Neuronal stem cell (in vitro differentiated cells): ENCODE results near the gene SCYGR4.
A peak's percentile ranks its signal among the peaks of the same experiment; 100 is the strongest.

Experiments
- DNase-seq: peaks from one replicate; pipeline ENCODE4 v3.0.0-alpha.2; 2013; ENCODE audit warnings: low spot score
- H2AFZ ChIP-seq: one replicate; pipeline ENCODE4 v1.6.1; 2013; ENCODE audit warnings: mild to moderate bottlenecking, low read length, inconsistent platforms
- H2AK5ac ChIP-seq: 2 replicates; pipeline ENCODE4 v1.6.1; 2013; ENCODE audit warnings: low read depth, mild to moderate bottlenecking, inconsistent platforms, low read length, moderate library complexity, mixed read lengths
- H2BK120ac ChIP-seq: 2 replicates; pipeline ENCODE4 v1.6.1; 2013; ENCODE audit warnings: low read depth, mild to moderate bottlenecking, inconsistent platforms, low read length, moderate library complexity, mixed read lengths
- H2BK12ac ChIP-seq: one replicate; pipeline ENCODE4 v1.6.1; 2013; ENCODE audit warnings: low read length, inconsistent platforms
- H2BK15ac ChIP-seq: 2 replicates; pipeline ENCODE4 v1.6.1; 2013; ENCODE audit warnings: mild to moderate bottlenecking, low read length, inconsistent platforms, mixed read lengths
- H2BK5ac ChIP-seq: one replicate; pipeline ENCODE4 v1.6.1; 2013; ENCODE audit warnings: inconsistent platforms, mild to moderate bottlenecking, low read length, moderate library complexity
- H3K14ac ChIP-seq: one replicate; pipeline ENCODE4 v1.6.1; 2013; ENCODE audit warnings: low read length, inconsistent platforms
- H3K18ac ChIP-seq: 2 replicates; pipeline ENCODE4 v1.6.1; 2013; ENCODE audit warnings: low read length, inconsistent platforms
- H3K23ac ChIP-seq: 2 replicates; pipeline ENCODE4 v1.6.1; 2013; ENCODE audit warnings: low read depth, mild to moderate bottlenecking, mixed read lengths, low read length, inconsistent platforms; ENCODE audit not compliant: poor library complexity
- H3K27ac ChIP-seq: replicated peaks from 3 replicates; pipeline ENCODE4 v1.5.1; 2013; ENCODE audit warnings: low read length, inconsistent platforms
- H3K27me3 ChIP-seq, 3 experiments: 2 replicates each; pipeline ENCODE4 v1.6.1; 2013; ENCODE audit warnings: low read length in 3 of 3, mild to moderate bottlenecking in 2 of 3, inconsistent platforms in 1 of 3, low read depth in 1 of 3, mixed read lengths in 1 of 3, moderate library complexity in 1 of 3; ENCODE audit not compliant: control insufficient read depth in 3 of 3, insufficient read depth in 3 of 3
- H3K36me3 ChIP-seq, 2 donors: replicated peaks in 1 of 2; 2 replicates each; pipeline ENCODE4 v1.6.1; 2013; ENCODE audit warnings: low read length in 2 of 2; ENCODE audit not compliant: control insufficient read depth in 2 of 2, insufficient read depth in 2 of 2
- H3K4ac ChIP-seq: 2 replicates; pipeline ENCODE4 v1.6.1; 2013; ENCODE audit warnings: inconsistent platforms, mild to moderate bottlenecking, low read length, moderate library complexity
- H3K4me1 ChIP-seq, 2 donors: 1 replicate in 1 of 2; 2 replicates in 1 of 2; pipeline ENCODE4 v1.6.1; 2013; ENCODE audit warnings: low read length in 2 of 2, low read depth in 1 of 2; ENCODE audit not compliant: control insufficient read depth in 2 of 2, insufficient read depth in 1 of 2
- H3K4me2 ChIP-seq: one replicate; pipeline ENCODE4 v1.6.1; 2013; ENCODE audit warnings: mild to moderate bottlenecking, low read length, inconsistent platforms; ENCODE audit not compliant: insufficient read depth, poor library complexity, severe bottlenecking
- H3K4me3 ChIP-seq, 2 donors: 2 replicates each; pipeline ENCODE4 v1.5.1; 2013; ENCODE audit warnings: low read length in 2 of 2, mild to moderate bottlenecking in 2 of 2, inconsistent platforms in 1 of 2, moderate library complexity in 1 of 2
- H3K79me1 ChIP-seq: one replicate; pipeline ENCODE4 v1.6.1; 2013; ENCODE audit warnings: low read depth, mild to moderate bottlenecking, inconsistent platforms, low read length, moderate library complexity
- H3K9ac ChIP-seq: one replicate; pipeline ENCODE4 v1.6.1; 2013; ENCODE audit warnings: mild to moderate bottlenecking, low read depth, low read length, inconsistent platforms; ENCODE audit not compliant: poor library complexity
- H3K9me3 ChIP-seq, 2 donors: replicated peaks in 1 of 2; 2 replicates each; pipeline versions ENCODE3 to v1.6.1; 2013; ENCODE audit warnings: low read length in 2 of 2, mild to moderate bottlenecking in 2 of 2, inconsistent platforms in 1 of 2, low read depth in 1 of 2, mixed read lengths in 1 of 2, moderate library complexity in 1 of 2; ENCODE audit not compliant: control insufficient read depth in 2 of 2, insufficient read depth in 1 of 2
- H4K8ac ChIP-seq: one replicate; pipeline ENCODE4 v1.6.1; 2013; ENCODE audit warnings: low read depth, mild to moderate bottlenecking, inconsistent platforms, low read length, moderate library complexity
- H4K91ac ChIP-seq: one replicate; pipeline ENCODE4 v1.6.1; 2013; ENCODE audit warnings: low read length, low read depth, mild to moderate bottlenecking, inconsistent platforms; ENCODE audit not compliant: poor library complexity
- WGBS, 2 donors: extraction: QIAGEN DNeasy Blood & Tissue Kit; methylation state at CpG; one replicate each; pipeline ENCODE4 v1.1.7; 2013; ENCODE audit warnings: missing lambda C conversion rate in 2 of 2, mixed read lengths in 1 of 2; ENCODE audit not compliant: insufficient read length in 2 of 2, insufficient replicate concordance in 1 of 2; ENCODE audit errors: extremely low coverage in 2 of 2; 5-methylcytosine and 5-hydroxymethylcytosine counted together

SCYGR4 gene

GRCh38 chr2:227582369-227582768 lies 34.9 kb upstream of the SCYGR4 start:
- H3K9me3 ChIP-seq, result no peaks in the 10 kb centered on the region
- H2BK15ac ChIP-seq, result no peak overlapping the region
- no peak overlapping the region for H2BK12ac ChIP-seq
- H2BK120ac ChIP-seq, result no peak overlapping the region
- H3K18ac ChIP-seq, result no peak overlapping the region
- H3K27ac ChIP-seq, result no peak overlapping the region
- no peak overlapping the region for H2AK5ac ChIP-seq
- no peaks in the 10 kb centered on the region for H3K36me3 ChIP-seq
- H3K4me1 ChIP-seq, result no peaks in the 10 kb centered on the region
- H3K79me1 ChIP-seq, result no peaks in the 10 kb centered on the region
- H3K4me3 ChIP-seq, result no peak overlapping the region
- no peak overlapping the region for H3K4me2 ChIP-seq
- no peak overlapping the region for H3K9ac ChIP-seq
- no peak overlapping the region for H2AFZ ChIP-seq
- H4K8ac ChIP-seq, result no peak overlapping the region
- H4K91ac ChIP-seq, result no peak overlapping the region
- H3K4ac ChIP-seq, result no peak overlapping the region
- H3K23ac ChIP-seq, result no peak overlapping the region
- H3K14ac ChIP-seq, result no peak overlapping the region
- no peak overlapping the region for H2BK5ac ChIP-seq
- DNase-seq, result no peak
- H3K27me3 ChIP-seq, result no peaks in the 10 kb centered on the region

GRCh38 chr2:227592694-227593387 lies 24.5 kb upstream of the SCYGR4 start:
- Histone ChIP-seq H3K4ac (no peak overlapping the region), H2BK5ac (no peak overlapping the region), H3K4me2 (no peak overlapping the region), H3K27ac (no peak overlapping the region), H3K9ac (no peak overlapping the region), H3K9me3 (no peaks in the 10 kb centered on the region), H3K18ac (no peak overlapping the region), H3K79me1 (no peaks in the 10 kb centered on the region), H3K27me3 (no peaks in the 10 kb centered on the region), H2BK15ac (no peak overlapping the region), H2BK12ac (no peak overlapping the region), H3K14ac (no peak overlapping the region), H2BK120ac (no peak overlapping the region), H3K23ac (no peak overlapping the region), H4K91ac (no peak overlapping the region), H3K36me3 (no peaks in the 10 kb centered on the region), H2AFZ (no peak overlapping the region), H4K8ac (no peak overlapping the region), H3K4me1 (peaks cover 0 to under 1% of the 10 kb centered on the region in 2 donors), H3K4me3 (no peak overlapping the region), H2AK5ac (no peak overlapping the region)
- no CpG with 5 or more reads among the region's 1 CpG for WGBS, 2 donors
- no peak for DNase-seq

DNA sequence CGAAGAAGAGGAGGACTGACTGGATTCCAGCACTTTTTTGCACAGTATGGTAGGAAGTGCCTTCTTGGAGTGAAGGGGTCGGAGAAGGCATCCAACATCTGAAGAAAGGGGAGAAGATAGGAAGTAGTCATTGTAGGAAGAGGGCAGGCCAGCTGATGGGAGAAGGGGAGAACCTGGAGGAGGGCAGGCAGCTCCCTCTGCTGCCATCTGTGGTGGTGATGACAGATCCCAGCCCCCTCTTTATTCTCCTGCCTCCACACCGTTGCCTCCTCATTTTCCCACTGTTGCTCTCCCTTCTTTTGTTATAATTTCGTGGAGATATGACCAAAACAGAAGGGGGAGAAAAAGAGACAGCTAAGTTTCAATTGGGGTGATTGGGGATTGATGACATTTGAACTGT lies 21.5 kb upstream of the SCYGR4 start:
- WGBS, 2 donors, result no CpG with 5 or more reads among the region's 4 CpGs
- Histone ChIP-seq H2BK120ac (peak overlapping the region; percentile 41), H3K27ac (no peak overlapping the region), H3K4me3 (no peak overlapping the region), H2BK12ac (no peak overlapping the region), H3K4me1 (peaks cover 0 to 5% of the 10 kb centered on the region in 2 donors), H3K36me3 (no peaks in the 10 kb centered on the region), H3K4ac (no peak overlapping the region), H4K91ac (no peak overlapping the region), H3K9ac (no peak overlapping the region), H4K8ac (no peak overlapping the region), H2BK15ac (no peak overlapping the region), H3K4me2 (no peak overlapping the region), H3K14ac (no peak overlapping the region), H3K18ac (peak overlapping the region; percentile 18), H2BK5ac (no peak overlapping the region), H2AFZ (no peak overlapping the region), H3K23ac (no peak overlapping the region), H2AK5ac (no peak overlapping the region), H3K79me1 (peaks cover 2% of the 10 kb centered on the region), H3K27me3 (no peaks in the 10 kb centered on the region), H3K9me3 (no peaks in the 10 kb centered on the region)
- no peak for DNase-seq

GRCh38 chr2:227597036-227597435 lies 20.3 kb upstream of the SCYGR4 start:
- H3K79me1 ChIP-seq, result peaks cover 2% of the 10 kb centered on the region
- H3K18ac ChIP-seq, result no peak overlapping the region
- H2AFZ ChIP-seq, result no peak overlapping the region
- no peak overlapping the region for H4K91ac ChIP-seq
- no peak overlapping the region for H2BK12ac ChIP-seq
- no peaks in the 10 kb centered on the region for H3K27me3 ChIP-seq
- DNase-seq, result no peak
- H2BK120ac ChIP-seq, result no peak overlapping the region
- no peak overlapping the region for H3K4me3 ChIP-seq
- H3K14ac ChIP-seq, result no peak overlapping the region
- H2BK15ac ChIP-seq, result no peak overlapping the region
- H3K23ac ChIP-seq, result no peak overlapping the region
- H3K4me1 ChIP-seq, result peaks cover 0 to 5% of the 10 kb centered on the region in 2 donors
- H3K27ac ChIP-seq, result no peak overlapping the region
- H3K9ac ChIP-seq, result no peak overlapping the region
- no peak overlapping the region for H2AK5ac ChIP-seq
- no peak overlapping the region for H4K8ac ChIP-seq
- no peak overlapping the region for H3K4me2 ChIP-seq
- no peaks in the 10 kb centered on the region for H3K9me3 ChIP-seq
- no peak overlapping the region for H3K4ac ChIP-seq
- no peak overlapping the region for H2BK5ac ChIP-seq
- no peaks in the 10 kb centered on the region for H3K36me3 ChIP-seq
